ENCODE results near the gene RXFP4.
A peak's percentile ranks its signal among the peaks of the same experiment; 100 is the strongest.

The RXFP4 gene

GRCh38 chr1:155909894-155910293, 31.5 kb upstream of the RXFP4 start:
- H3K4me1 ChIP-seq (ENCODE audit: control insufficient read depth, insufficient read depth, low read length) = peaks cover 4% of the 10 kb centered on the region
- H3K27ac ChIP-seq (ENCODE audit: insufficient read depth, low read depth, low read length, poor library complexity, severe bottlenecking) = no peak overlapping the region
- no peaks in the 10 kb centered on the region for H3K9me3 ChIP-seq (ENCODE audit: control insufficient read depth, low read length)
- WGBS, 2 experiments = 87 to 96% methylated on average over 4 of the region's 4 CpGs
- peak overlapping the region; percentile 82 for H3K4me3 ChIP-seq (ENCODE audit: insufficient read depth, low read depth, low read length)
- H3K27me3 ChIP-seq (ENCODE audit: control insufficient read depth, insufficient read depth, low read length, poor library complexity, severe bottlenecking) = no peaks in the 10 kb centered on the region
- peaks cover 35% of the 10 kb centered on the region for H3K36me3 ChIP-seq (ENCODE audit: control insufficient read depth, insufficient read depth, low read length)

- Histone ChIP-seq H3K36me3 (ENCODE audit: control insufficient read depth, insufficient read depth, low read length) (peaks cover 32% of the 10 kb centered on the region), H3K27me3 (ENCODE audit: control insufficient read depth, insufficient read depth, low read length, poor library complexity, severe bottlenecking) (no peaks in the 10 kb centered on the region), H3K9me3 (ENCODE audit: control insufficient read depth, low read length) (no peaks in the 10 kb centered on the region), H3K4me1 (ENCODE audit: control insufficient read depth, insufficient read depth, low read length) (peaks cover 4% of the 10 kb centered on the region), H3K27ac (ENCODE audit: insufficient read depth, low read depth, low read length, poor library complexity, severe bottlenecking) (peak overlapping the region; percentile 72), H3K4me3 (ENCODE audit: insufficient read depth, low read depth, low read length) (peak overlapping the region; percentile 82)
- WGBS, 2 experiments = 6 to 7% methylated on average over 9 to 11 of the region's 11 CpGs
Measured at GRCh38 chr1:155910621-155911121, 30.8 kb upstream of the RXFP4 start.

GRCh38 chr1:155911156-155912055, 30.0 kb upstream of the RXFP4 start, which contains the start of gene RIT1:
RIT1 (minus strand) TSS chr1:155911349; CDS start chr1:155910761, 588 bp downstream.
- Histone ChIP-seq H3K4me3 (ENCODE audit: insufficient read depth, low read depth, low read length) (peak within 1 kb of the TSS; percentile 82), H3K9me3 (ENCODE audit: control insufficient read depth, low read length) (no peaks in the 10 kb centered on the region), H3K4me1 (ENCODE audit: control insufficient read depth, insufficient read depth, low read length) (peaks cover 4% of the 10 kb centered on the region), H3K27me3 (ENCODE audit: control insufficient read depth, insufficient read depth, low read length, poor library complexity, severe bottlenecking) (no peaks in the 10 kb centered on the region), H3K27ac (ENCODE audit: insufficient read depth, low read depth, low read length, poor library complexity, severe bottlenecking) (peak within 1 kb of the TSS; percentile 72), H3K36me3 (ENCODE audit: control insufficient read depth, insufficient read depth, low read length) (peaks cover 34% of the 10 kb centered on the region)
- 9 to 10% methylated on average over 34 of the region's 34 CpGs for WGBS, 2 experiments

DNA sequence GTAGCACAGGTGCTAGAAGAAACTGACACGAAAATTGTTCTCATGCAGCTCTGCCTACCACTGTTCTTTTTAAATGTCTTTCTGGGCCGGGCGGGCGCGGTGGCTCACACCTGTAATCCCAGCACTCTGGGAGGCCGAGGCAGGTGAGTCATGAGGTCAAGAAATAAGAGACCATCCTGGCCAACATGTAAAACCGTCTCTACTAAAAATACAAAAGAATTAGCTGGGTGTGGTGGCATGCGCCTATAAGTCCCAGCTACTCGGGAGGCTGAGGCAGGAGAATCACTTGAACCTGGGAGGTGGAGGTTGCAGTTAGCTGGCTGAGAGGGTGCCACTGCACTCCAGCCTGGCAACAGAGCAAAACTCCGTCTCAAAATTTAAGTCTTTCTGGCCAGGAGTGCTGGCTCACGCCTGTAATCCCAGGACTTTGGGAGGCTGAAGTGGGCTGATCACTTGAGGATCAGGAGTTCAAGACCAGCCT, 29.3 kb upstream of the RXFP4 start:
- H3K27ac ChIP-seq (ENCODE audit: insufficient read depth, low read depth, low read length, poor library complexity, severe bottlenecking) = no peak overlapping the region
- no peaks in the 10 kb centered on the region for H3K9me3 ChIP-seq (ENCODE audit: control insufficient read depth, low read length)
- H3K4me3 ChIP-seq (ENCODE audit: insufficient read depth, low read depth, low read length) = no peak overlapping the region
- peaks cover 37% of the 10 kb centered on the region for H3K36me3 ChIP-seq (ENCODE audit: control insufficient read depth, insufficient read depth, low read length)
- 91 to 92% methylated on average over 11 of the region's 11 CpGs for WGBS, 2 experiments
- H3K27me3 ChIP-seq (ENCODE audit: control insufficient read depth, insufficient read depth, low read length, poor library complexity, severe bottlenecking) = no peaks in the 10 kb centered on the region
- H3K4me1 ChIP-seq (ENCODE audit: control insufficient read depth, insufficient read depth, low read length) = peaks cover 4% of the 10 kb centered on the region

DNA sequence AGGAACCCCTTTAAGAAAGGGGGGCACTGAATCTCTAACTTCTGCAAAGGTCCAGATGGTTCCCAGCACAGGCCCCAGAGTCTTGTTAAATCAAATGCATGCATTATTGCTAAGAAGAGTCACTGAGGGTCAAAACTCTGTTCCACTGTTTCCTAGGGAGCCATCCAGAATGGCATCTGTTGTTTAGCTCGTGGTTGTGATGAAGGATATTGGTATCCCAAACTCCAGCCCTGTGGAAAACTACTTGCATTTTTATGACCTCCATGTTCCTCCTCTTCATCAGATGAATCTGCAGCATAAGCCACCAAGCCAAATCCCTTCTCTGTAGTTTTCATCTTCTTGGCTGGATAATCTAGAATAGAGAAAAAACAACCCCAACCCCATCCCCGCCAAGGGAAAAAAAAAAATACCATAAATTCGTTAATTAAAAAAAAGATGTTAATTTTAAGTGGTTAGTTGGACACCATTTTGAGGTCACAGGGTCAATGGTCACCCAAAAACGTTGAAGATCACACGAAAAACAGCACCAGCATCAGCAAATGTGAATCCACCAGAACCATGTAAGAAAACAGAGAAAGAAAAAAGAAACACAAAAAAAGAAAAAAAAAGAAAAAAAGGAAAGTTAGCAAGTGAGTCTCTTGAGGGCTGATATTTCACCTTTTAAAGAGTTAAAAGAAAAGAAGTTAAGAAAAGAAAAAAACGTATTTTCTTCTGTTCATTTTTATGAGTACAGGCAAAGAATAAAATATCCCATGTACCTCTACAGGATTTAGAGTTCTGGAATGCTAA, 27.3 kb upstream of the RXFP4 start:
- H3K9me3 ChIP-seq (ENCODE audit: control insufficient read depth, low read length) = no peaks in the 10 kb centered on the region
- H3K4me3 ChIP-seq (ENCODE audit: insufficient read depth, low read depth, low read length) = no peak overlapping the region
- H3K27me3 ChIP-seq (ENCODE audit: control insufficient read depth, insufficient read depth, low read length, poor library complexity, severe bottlenecking) = no peaks in the 10 kb centered on the region
- peaks cover 49% of the 10 kb centered on the region for H3K36me3 ChIP-seq (ENCODE audit: control insufficient read depth, insufficient read depth, low read length)
- WGBS, 2 experiments = 95 to 100% methylated on average over 3 to 4 of the region's 6 CpGs
- peaks cover 4% of the 10 kb centered on the region for H3K4me1 ChIP-seq (ENCODE audit: control insufficient read depth, insufficient read depth, low read length)
- no peak overlapping the region for H3K27ac ChIP-seq (ENCODE audit: insufficient read depth, low read depth, low read length, poor library complexity, severe bottlenecking)

DNA sequence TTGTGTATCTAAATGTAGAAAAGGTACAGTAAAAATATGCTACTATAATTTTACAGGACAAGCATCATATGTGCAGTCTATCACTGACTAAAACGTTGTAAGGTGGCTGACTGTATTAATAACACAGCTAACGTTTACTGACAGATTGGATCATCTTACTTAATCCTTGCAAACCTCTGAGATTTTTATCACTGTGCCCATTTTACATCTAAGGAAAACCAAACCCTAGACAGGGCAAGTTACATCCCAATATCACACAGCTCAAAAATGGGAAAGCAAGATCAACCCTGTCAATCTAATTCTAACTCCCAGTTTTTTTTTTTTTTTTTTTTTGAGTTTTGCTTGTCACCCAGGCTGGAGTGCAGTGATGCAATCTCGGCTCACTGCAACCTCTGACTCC, 22.8 kb upstream of the RXFP4 start:
- Histone ChIP-seq H3K27me3 (ENCODE audit: control insufficient read depth, insufficient read depth, low read length, poor library complexity, severe bottlenecking) (no peaks in the 10 kb centered on the region), H3K36me3 (ENCODE audit: control insufficient read depth, insufficient read depth, low read length) (peaks cover 77% of the 10 kb centered on the region), H3K9me3 (ENCODE audit: control insufficient read depth, low read length) (no peaks in the 10 kb centered on the region), H3K27ac (ENCODE audit: insufficient read depth, low read depth, low read length, poor library complexity, severe bottlenecking) (no peak overlapping the region), H3K4me3 (ENCODE audit: insufficient read depth, low read depth, low read length) (no peak overlapping the region), H3K4me1 (ENCODE audit: control insufficient read depth, insufficient read depth, low read length) (no peaks in the 10 kb centered on the region)
- WGBS, 2 experiments = 95 to 98% methylated on average over 3 of the region's 3 CpGs

DNA sequence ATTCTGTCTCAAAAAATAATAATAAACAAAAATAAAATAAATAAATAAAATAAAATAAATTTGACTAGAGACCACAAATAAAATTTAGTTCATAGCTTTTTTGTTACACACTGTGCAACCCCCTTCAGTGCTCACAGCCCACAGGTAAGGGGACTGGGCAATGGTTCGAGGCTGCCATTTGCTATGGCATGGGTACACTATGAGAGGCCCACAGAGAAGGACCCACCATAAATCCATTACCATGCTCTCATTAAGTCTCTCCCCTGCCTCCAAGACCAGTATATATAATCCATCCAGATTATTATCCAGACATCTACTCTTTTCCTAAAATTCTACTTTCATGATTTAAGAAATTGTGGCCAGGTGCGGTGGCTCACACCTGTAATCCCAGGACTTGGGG, 21.6 kb upstream of the RXFP4 start:
- WGBS, 2 experiments = 82 to 93% methylated on average over 2 of the region's 2 CpGs
- Histone ChIP-seq H3K4me1 (ENCODE audit: control insufficient read depth, insufficient read depth, low read length) (no peaks in the 10 kb centered on the region), H3K27ac (ENCODE audit: insufficient read depth, low read depth, low read length, poor library complexity, severe bottlenecking) (no peak overlapping the region), H3K4me3 (ENCODE audit: insufficient read depth, low read depth, low read length) (no peak overlapping the region), H3K36me3 (ENCODE audit: control insufficient read depth, insufficient read depth, low read length) (peaks cover 76% of the 10 kb centered on the region), H3K27me3 (ENCODE audit: control insufficient read depth, insufficient read depth, low read length, poor library complexity, severe bottlenecking) (no peaks in the 10 kb centered on the region), H3K9me3 (ENCODE audit: control insufficient read depth, low read length) (no peaks in the 10 kb centered on the region)

- WGBS, 2 experiments = 94 to 95% methylated on average over 3 of the region's 3 CpGs
Measured at GRCh38 chr1:155920717-155921116, 20.7 kb upstream of the RXFP4 start.

DNA sequence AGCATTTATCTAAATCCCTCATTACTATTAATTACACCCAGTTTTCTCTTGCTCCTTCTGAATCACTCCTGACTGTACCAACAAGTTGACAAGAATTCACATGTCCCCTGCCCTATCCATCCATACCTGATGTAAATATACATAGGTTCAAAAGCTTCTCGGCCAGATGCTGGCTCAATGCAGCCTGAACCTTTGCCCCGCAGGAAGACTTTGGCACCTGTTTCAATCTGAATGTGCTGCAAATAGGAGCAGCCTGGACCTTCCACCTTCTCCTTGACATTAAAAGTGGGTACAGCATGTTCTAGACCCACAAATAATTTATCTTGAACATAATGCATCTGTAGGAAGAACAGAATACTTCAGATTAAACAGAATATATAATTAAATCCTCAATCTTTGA, 15.9 kb upstream of the RXFP4 start:
- H3K9me3 ChIP-seq (ENCODE audit: control insufficient read depth, low read length) = no peaks in the 10 kb centered on the region
- 95% methylated on average over 2 of the region's 2 CpGs for WGBS, 2 experiments
- H3K4me1 ChIP-seq (ENCODE audit: control insufficient read depth, insufficient read depth, low read length) = no peaks in the 10 kb centered on the region
- no peaks in the 10 kb centered on the region for H3K27me3 ChIP-seq (ENCODE audit: control insufficient read depth, insufficient read depth, low read length, poor library complexity, severe bottlenecking)
- no peak overlapping the region for H3K4me3 ChIP-seq (ENCODE audit: insufficient read depth, low read depth, low read length)
- H3K27ac ChIP-seq (ENCODE audit: insufficient read depth, low read depth, low read length, poor library complexity, severe bottlenecking) = no peak overlapping the region
- H3K36me3 ChIP-seq (ENCODE audit: control insufficient read depth, insufficient read depth, low read length) = peaks cover 93% of the 10 kb centered on the region

More at GRCh38 chr1:155920717-155921116, 20.7 kb upstream of the RXFP4 start:
- Histone ChIP-seq H3K27ac (ENCODE audit: insufficient read depth, low read depth, low read length, poor library complexity, severe bottlenecking) (no peak overlapping the region), H3K36me3 (ENCODE audit: control insufficient read depth, insufficient read depth, low read length) (peaks cover 81% of the 10 kb centered on the region), H3K27me3 (ENCODE audit: control insufficient read depth, insufficient read depth, low read length, poor library complexity, severe bottlenecking) (no peaks in the 10 kb centered on the region), H3K4me3 (ENCODE audit: insufficient read depth, low read depth, low read length) (no peak overlapping the region), H3K9me3 (ENCODE audit: control insufficient read depth, low read length) (no peaks in the 10 kb centered on the region), H3K4me1 (ENCODE audit: control insufficient read depth, insufficient read depth, low read length) (no peaks in the 10 kb centered on the region)

GRCh38 chr1:155929057-155929456, 12.4 kb upstream of the RXFP4 start:
- no peaks in the 10 kb centered on the region for H3K27me3 ChIP-seq (ENCODE audit: control insufficient read depth, insufficient read depth, low read length, poor library complexity, severe bottlenecking)
- WGBS, 2 experiments = 94 to 96% methylated on average over 5 of the region's 5 CpGs
- peaks cover 72% of the 10 kb centered on the region for H3K36me3 ChIP-seq (ENCODE audit: control insufficient read depth, insufficient read depth, low read length)
- H3K27ac ChIP-seq (ENCODE audit: insufficient read depth, low read depth, low read length, poor library complexity, severe bottlenecking) = no peak overlapping the region
- no peak overlapping the region for H3K4me3 ChIP-seq (ENCODE audit: insufficient read depth, low read depth, low read length)
- H3K4me1 ChIP-seq (ENCODE audit: control insufficient read depth, insufficient read depth, low read length) = peaks cover 18% of the 10 kb centered on the region
- no peaks in the 10 kb centered on the region for H3K9me3 ChIP-seq (ENCODE audit: control insufficient read depth, low read length)
